GM23248 (cell line): ENCODE data around the gene KATNAL1. TPM values are rescaled to one million over a fixed set of nuclear protein-coding genes. Genes with fewer than 3 reads are reported as not detected.

Experiments used
- DNase-seq: peaks from one replicate; pipeline ENCODE4 v3.0.0-alpha.2; 2015
- H2AFZ ChIP-seq: fragments of 200-600 bp; sonication (generic); 2 replicates; pipeline ENCODE4 v1.6.1; 2016; ENCODE audit warnings: antibody characterized with exemption
- H3F3A ChIP-seq: fragments of 200-600 bp; sonication (generic); 2 replicates; pipeline ENCODE4 v1.6.1; 2016; ENCODE audit warnings: mild to moderate bottlenecking, antibody characterized with exemption, mixed run types; ENCODE audit not compliant: insufficient read depth
- H3K27ac ChIP-seq: fragments of 200-600 bp; sonication (generic); 2 replicates; pipeline ENCODE4 v1.5.1; 2016; ENCODE audit warnings: mild to moderate bottlenecking
- H3K27me3 ChIP-seq: fragments of 200-600 bp; sonication (generic); replicated peaks from 2 replicates; pipeline ENCODE4 v1.6.1; 2016; ENCODE audit warnings: mild to moderate bottlenecking; ENCODE audit not compliant: insufficient read depth
- H3K36me3 ChIP-seq: fragments of 200-600 bp; sonication (generic); 2 replicates; pipeline ENCODE4 v1.6.1; 2016; ENCODE audit warnings: low read depth, mild to moderate bottlenecking
- H3K4me1 ChIP-seq: fragments of 200-600 bp; sonication (generic); 2 replicates; pipeline ENCODE4 v1.6.1; 2016; ENCODE audit warnings: mild to moderate bottlenecking; ENCODE audit not compliant: insufficient read depth
- H3K4me2 ChIP-seq: fragments of 200-600 bp; sonication (generic); one replicate; pipeline ENCODE4 v1.6.1; 2016; ENCODE audit warnings: mild to moderate bottlenecking; ENCODE audit not compliant: unreplicated experiment
- H3K4me3 ChIP-seq: fragments of 200-600 bp; sonication (generic); 2 replicates; pipeline ENCODE4 v1.5.1; 2016; ENCODE audit warnings: mild to moderate bottlenecking
- H3K79me2 ChIP-seq: fragments of 200-600 bp; sonication (generic); 2 replicates; pipeline ENCODE4 v1.6.1; 2016; ENCODE audit warnings: mild to moderate bottlenecking; ENCODE audit not compliant: insufficient read depth
- H3K9ac ChIP-seq: fragments of 200-600 bp; sonication (generic); 2 replicates; pipeline ENCODE4 v1.6.1; 2016; ENCODE audit warnings: mild to moderate bottlenecking
- H3K9me2 ChIP-seq: fragments of 200-600 bp; sonication (generic); 2 replicates; pipeline ENCODE4 v1.6.1; 2016; ENCODE audit warnings: mixed run types, mild to moderate bottlenecking, moderate library complexity; ENCODE audit not compliant: insufficient read depth
- H3K9me3 ChIP-seq: fragments of 200-600 bp; sonication (generic); one replicate; pipeline ENCODE4 v1.6.1; 2017; ENCODE audit warnings: low read depth
- H4K20me1 ChIP-seq: fragments of 200-600 bp; sonication (generic); 2 replicates; pipeline ENCODE4 v1.6.0; 2016; ENCODE audit not compliant: insufficient read depth
- EZH2 ChIP-seq: fragments of 200-600 bp; sonication (generic); IDR thresholded peaks from 2 replicates; pipeline ENCODE4 v1.6.1; 2018; ENCODE audit warnings: antibody characterized with exemption, mild to moderate bottlenecking; ENCODE audit not compliant: insufficient read depth, poor library complexity, severe bottlenecking
- EZH2phosphoT487 ChIP-seq: fragments of 200-600 bp; sonication (generic); IDR thresholded peaks from 2 replicates; pipeline ENCODE4 v1.6.1; 2018; ENCODE audit warnings: antibody characterized with exemption, moderate library complexity, mild to moderate bottlenecking, low read depth; ENCODE audit not compliant: insufficient read depth
- WGBS, 2 experiments: methylation state at CpG; one replicate each; pipeline ENCODE4 v1.1.6; 2015 to 2017; ENCODE audit warnings: low lambda C conversion rate in 2 of 2, low coverage in 1 of 2; ENCODE audit errors: missing lambda C conversion rate in 2 of 2; 5-methylcytosine and 5-hydroxymethylcytosine counted together
- in situ Hi-C: fragments of 300-500 bp; cut with MboI; formaldehyde crosslinking; loops from 2 replicates; pipeline ENCODE4 v1.15.0; 2020
- polyA plus RNA-seq: library from polyadenylated mRNA; unstranded; fragments of >200 nt; fragmentation: Nextera tagmentation; extraction: Ambion mirVana; gene quantifications from 2 replicates; pipeline ENCODE4 v1.2.1, GENCODE V29; 2016
- total RNA-seq: library from RNA; depleted of rRNA; stranded (reverse); fragments of >200 nt; shearing (Covaris generic); gene quantifications from 2 replicates; pipeline ENCODE4 v1.2.3, GENCODE V29; 2014

The KATNAL1 gene
- total and polyA plus RNA-seq, 2 experiments from 2014 or later = 23.1 to 34.8 TPM

- in situ Hi-C loops = no loop called here
- 72 to 88% methylated on average over 1 of the region's 1 CpG for WGBS, 2 experiments
- Histone ChIP-seq H3K4me1 (peaks cover 54% of the 10 kb centered on the region), H4K20me1 (no peaks in the 10 kb centered on the region), H3K9me2 (no peaks in the 10 kb centered on the region), H3F3A (peaks cover 34% of the 10 kb centered on the region), H3K79me2 (peaks cover 59% of the 10 kb centered on the region), H3K27me3 (no peaks in the 10 kb centered on the region), H3K9me3 (no peaks in the 10 kb centered on the region), H3K4me3 (peak overlapping the region; percentile 100), H3K27ac (no peak overlapping the region), H2AFZ (peak overlapping the region; percentile 96; the same call in 1 of the 2 replicates), H3K36me3 (no peaks in the 10 kb centered on the region), H3K9ac (peak overlapping the region; percentile 92), H3K4me2 (peak overlapping the region; percentile 96)
- TF ChIP-seq EZH2phosphoT487 (no peak), EZH2 (no peak)
- no peak for DNase-seq
Measured at GRCh38 chr13:30305456-30305970, 1.8 kb downstream of the KATNAL1 start.

GRCh38 chr13:30303269-30303668, 4.1 kb downstream of the KATNAL1 start:
- no peaks in the 10 kb centered on the region for H3K9me2 ChIP-seq
- H3K27me3 ChIP-seq = no peaks in the 10 kb centered on the region
- H3K4me2 ChIP-seq = peak overlapping the region; percentile 72
- 0 out of 2 replicates have a peak overlapping the region, but pooled peaks have one; percentile 31 for H3K4me3 ChIP-seq
- DNase-seq = no peak
- H2AFZ ChIP-seq = no peak overlapping the region
- H3K9me3 ChIP-seq = no peaks in the 10 kb centered on the region
- peaks cover 50% of the 10 kb centered on the region for H3F3A ChIP-seq
- no peaks in the 10 kb centered on the region for H4K20me1 ChIP-seq
- peaks cover 74% of the 10 kb centered on the region for H3K4me1 ChIP-seq
- in situ Hi-C loops = no loop called here
- peaks cover 81% of the 10 kb centered on the region for H3K79me2 ChIP-seq
- no peaks in the 10 kb centered on the region for H3K36me3 ChIP-seq
- peak overlapping the region; percentile 21; the same call in 1 of the 2 replicates for H3K9ac ChIP-seq
- WGBS, 2 experiments = 32 to 41% methylated on average over 1 of the region's 1 CpG
- TF ChIP-seq EZH2 (no peak), EZH2phosphoT487 (no peak)
- H3K27ac ChIP-seq = peak overlapping the region; percentile 89

- Histone ChIP-seq H3K27ac (peak overlapping the region; percentile 89), H3K79me2 (peaks cover 96% of the 10 kb centered on the region), H3K27me3 (no peaks in the 10 kb centered on the region), H3K9me2 (no peaks in the 10 kb centered on the region), H3K9ac (peak overlapping the region; percentile 21), H3K9me3 (no peaks in the 10 kb centered on the region), H2AFZ (no peak overlapping the region), H3K4me3 (peak overlapping the region; percentile 31), H3K4me2 (peak overlapping the region; percentile 72), H3F3A (peaks cover 49% of the 10 kb centered on the region), H3K36me3 (no peaks in the 10 kb centered on the region), H3K4me1 (peaks cover 74% of the 10 kb centered on the region), H4K20me1 (no peaks in the 10 kb centered on the region)
- DNase-seq = peak; percentile 42
- WGBS, 2 experiments = 60 to 66% methylated on average over 5 of the region's 5 CpGs
- no peak for TF ChIP-seq EZH2
- TF ChIP-seq EZH2phosphoT487 = no peak
- in situ Hi-C loops = no loop called here
Measured at GRCh38 chr13:30301827-30302226, 5.5 kb downstream of the KATNAL1 start.

GRCh38 chr13:30300596-30300995, 6.8 kb downstream of the KATNAL1 start:
- Histone ChIP-seq H3K27ac (peak overlapping the region; percentile 89), H3K9me2 (no peaks in the 10 kb centered on the region), H3K4me3 (peak overlapping the region; percentile 31; the same call in 1 of the 2 replicates), H3K36me3 (no peaks in the 10 kb centered on the region), H4K20me1 (no peaks in the 10 kb centered on the region), H3K9ac (peak overlapping the region; percentile 47), H2AFZ (no peak overlapping the region), H3K79me2 (peaks cover 97% of the 10 kb centered on the region), H3K9me3 (no peaks in the 10 kb centered on the region), H3K27me3 (no peaks in the 10 kb centered on the region), H3K4me2 (peak overlapping the region; percentile 72), H3K4me1 (peaks cover 70% of the 10 kb centered on the region), H3F3A (peaks cover 49% of the 10 kb centered on the region)
- peak; percentile 41 for DNase-seq
- WGBS, 2 experiments = 7 to 12% methylated on average over 1 of the region's 1 CpG
- no peak for TF ChIP-seq EZH2
- TF ChIP-seq EZH2phosphoT487 = no peak
- in situ Hi-C loops = no loop called here

- Histone ChIP-seq H3K27ac (peak overlapping the region; percentile 89), H3K27me3 (no peaks in the 10 kb centered on the region), H3K4me3 (peak overlapping the region; percentile 31; the same call in 1 of the 2 replicates), H4K20me1 (no peaks in the 10 kb centered on the region; the same call in 1 of the 2 replicates), H3K79me2 (peaks cover 97% of the 10 kb centered on the region), H3F3A (peaks cover 49% of the 10 kb centered on the region), H3K4me1 (peaks cover 61% of the 10 kb centered on the region), H3K9ac (peak overlapping the region; percentile 22; the same call in 1 of the 2 replicates), H3K9me3 (no peaks in the 10 kb centered on the region), H3K9me2 (no peaks in the 10 kb centered on the region), H3K36me3 (no peaks in the 10 kb centered on the region), H2AFZ (no peak overlapping the region), H3K4me2 (peak overlapping the region; percentile 72)
- no peak for TF ChIP-seq EZH2phosphoT487
- no peak for TF ChIP-seq EZH2
- DNase-seq = peak; percentile 42
- in situ Hi-C loops = no loop called here
Measured at GRCh38 chr13:30299786-30300185, 7.6 kb downstream of the KATNAL1 start.
